KMS-11 (cell line): ENCODE data around the gene CCSER1.

ENCODE experiments used
- H2AFZ ChIP-seq: fragments of 200-600 bp; sonication (generic); 2 replicates; pipeline ENCODE4 v1.6.1; 2016; ENCODE audit warnings: antibody characterized with exemption, mixed run types, low read depth
- H3K27ac ChIP-seq: fragments of 200-600 bp; sonication (generic); 2 replicates; pipeline ENCODE4 v1.6.1; 2016; ENCODE audit warnings: mild to moderate bottlenecking, mixed run types
- H3K27me3 ChIP-seq: fragments of 200-600 bp; sonication (generic); 2 replicates; pipeline ENCODE4 v1.6.1; 2017; ENCODE audit warnings: mild to moderate bottlenecking, low read depth, mixed run types, moderate library complexity; ENCODE audit not compliant: insufficient read depth
- H3K36me3 ChIP-seq: fragments of 200-600 bp; sonication (generic); 2 replicates; pipeline ENCODE4 v1.6.1; 2017; ENCODE audit warnings: mild to moderate bottlenecking, mixed run types; ENCODE audit not compliant: insufficient read depth
- H3K4me1 ChIP-seq: fragments of 200-600 bp; sonication (generic); 2 replicates; pipeline ENCODE4 v1.6.1; 2016; ENCODE audit warnings: mild to moderate bottlenecking, low read depth, mixed run types; ENCODE audit not compliant: poor library complexity, severe bottlenecking
- H3K4me2 ChIP-seq: fragments of 200-600 bp; sonication (generic); 2 replicates; pipeline ENCODE4 v1.7.0; 2016; ENCODE audit warnings: mild to moderate bottlenecking, mixed run types
- H3K4me3 ChIP-seq: fragments of 200-600 bp; sonication (generic); IDR thresholded peaks from 2 replicates; pipeline ENCODE4 v1.6.1; 2017; ENCODE audit warnings: low read depth, low read length, mixed read lengths; ENCODE audit not compliant: insufficient read depth
- H3K79me2 ChIP-seq: fragments of 200-600 bp; sonication (generic); 2 replicates; pipeline ENCODE4 v1.6.1; 2016; ENCODE audit warnings: low read depth, mixed run types; ENCODE audit not compliant: insufficient read depth
- H3K9ac ChIP-seq: fragments of 200-600 bp; sonication (generic); 2 replicates; pipeline ENCODE4 v1.6.1; 2016; ENCODE audit warnings: mild to moderate bottlenecking, mixed run types
- H4K20me1 ChIP-seq: fragments of 200-600 bp; sonication (generic); 2 replicates; pipeline ENCODE4 v1.6.1; 2016; ENCODE audit warnings: mild to moderate bottlenecking, mixed run types; ENCODE audit not compliant: insufficient read depth
- TF ChIP-seq, protein P1 (sequence below): fragments of 200-600 bp; sonication (generic); conservative IDR thresholded peaks from 2 replicates; pipeline ENCODE4 v1.6.1; 2017; ENCODE audit warnings: low read depth, mild to moderate bottlenecking, antibody characterized with exemption, low read length, moderate library complexity, mixed read lengths

Gene CCSER1

DNA sequence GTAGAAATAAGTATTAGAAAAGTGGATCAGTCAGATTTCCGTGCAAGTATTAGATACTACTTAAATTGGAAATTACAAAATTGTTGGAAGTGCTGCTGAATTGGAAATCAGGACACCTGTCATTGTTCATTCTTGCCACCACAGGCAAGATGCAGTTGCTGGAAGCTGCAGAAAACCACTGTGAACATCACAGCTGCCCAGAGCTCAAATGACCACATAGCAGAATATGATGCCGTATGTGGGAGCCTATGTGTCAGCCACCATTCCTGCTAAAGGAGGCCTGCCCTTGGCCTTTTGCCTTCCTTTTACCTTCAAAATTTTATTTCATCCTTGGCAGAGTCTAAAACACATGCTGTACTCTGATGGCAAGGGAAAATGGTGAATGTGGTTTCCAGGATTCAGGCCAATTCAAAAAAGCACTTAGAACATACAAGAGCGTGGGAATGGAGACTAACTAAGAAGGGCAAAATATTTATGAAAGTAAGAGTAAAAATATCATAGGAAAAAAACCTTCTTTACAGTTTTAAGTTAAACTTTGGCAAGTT, 1171.0 kb downstream of the CCSER1 start:
- H3K36me3 ChIP-seq: no peaks in the 10 kb centered on the region
- no peaks in the 10 kb centered on the region for H4K20me1 ChIP-seq
- no peaks in the 10 kb centered on the region for H3K4me1 ChIP-seq
- no peak overlapping the region for H3K4me3 ChIP-seq
- H3K9ac ChIP-seq: no peak overlapping the region
- H3K4me2 ChIP-seq: no peak overlapping the region
- no peak overlapping the region for H3K27ac ChIP-seq
- no peaks in the 10 kb centered on the region for H3K27me3 ChIP-seq
- TF ChIP-seq, protein P1, sequence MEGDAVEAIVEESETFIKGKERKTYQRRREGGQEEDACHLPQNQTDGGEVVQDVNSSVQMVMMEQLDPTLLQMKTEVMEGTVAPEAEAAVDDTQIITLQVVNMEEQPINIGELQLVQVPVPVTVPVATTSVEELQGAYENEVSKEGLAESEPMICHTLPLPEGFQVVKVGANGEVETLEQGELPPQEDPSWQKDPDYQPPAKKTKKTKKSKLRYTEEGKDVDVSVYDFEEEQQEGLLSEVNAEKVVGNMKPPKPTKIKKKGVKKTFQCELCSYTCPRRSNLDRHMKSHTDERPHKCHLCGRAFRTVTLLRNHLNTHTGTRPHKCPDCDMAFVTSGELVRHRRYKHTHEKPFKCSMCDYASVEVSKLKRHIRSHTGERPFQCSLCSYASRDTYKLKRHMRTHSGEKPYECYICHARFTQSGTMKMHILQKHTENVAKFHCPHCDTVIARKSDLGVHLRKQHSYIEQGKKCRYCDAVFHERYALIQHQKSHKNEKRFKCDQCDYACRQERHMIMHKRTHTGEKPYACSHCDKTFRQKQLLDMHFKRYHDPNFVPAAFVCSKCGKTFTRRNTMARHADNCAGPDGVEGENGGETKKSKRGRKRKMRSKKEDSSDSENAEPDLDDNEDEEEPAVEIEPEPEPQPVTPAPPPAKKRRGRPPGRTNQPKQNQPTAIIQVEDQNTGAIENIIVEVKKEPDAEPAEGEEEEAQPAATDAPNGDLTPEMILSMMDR: no peak
- H3K79me2 ChIP-seq: no peaks in the 10 kb centered on the region
- H2AFZ ChIP-seq: no peak overlapping the region

DNA sequence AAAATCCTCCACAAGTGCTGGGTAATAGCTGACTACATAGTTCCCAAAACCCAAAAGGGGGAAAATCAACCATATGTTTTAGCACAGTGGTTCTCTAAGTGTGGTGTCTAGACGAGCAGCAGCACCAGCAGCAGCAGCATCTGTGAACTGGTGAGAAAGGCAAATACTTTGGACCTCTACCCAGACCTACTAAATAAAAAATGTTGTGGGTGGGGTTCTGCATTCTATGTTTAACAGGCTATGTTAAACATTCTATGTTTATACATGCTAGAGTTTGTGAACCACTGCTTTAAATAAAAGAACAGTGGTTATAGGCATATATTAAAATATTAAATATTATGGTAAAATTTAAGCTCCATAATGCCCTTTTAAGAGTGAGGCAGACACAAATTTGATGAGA, 1171.6 kb downstream of the CCSER1 start:
- H4K20me1 ChIP-seq: no peaks in the 10 kb centered on the region
- TF ChIP-seq, protein P1: no peak
- H3K27ac ChIP-seq: no peak overlapping the region
- H3K79me2 ChIP-seq: no peaks in the 10 kb centered on the region
- H3K9ac ChIP-seq: no peak overlapping the region
- H2AFZ ChIP-seq: no peak overlapping the region
- H3K4me2 ChIP-seq: no peak overlapping the region
- no peaks in the 10 kb centered on the region for H3K36me3 ChIP-seq
- no peaks in the 10 kb centered on the region for H3K4me1 ChIP-seq
- H3K27me3 ChIP-seq: no peaks in the 10 kb centered on the region
- no peak overlapping the region for H3K4me3 ChIP-seq

DNA sequence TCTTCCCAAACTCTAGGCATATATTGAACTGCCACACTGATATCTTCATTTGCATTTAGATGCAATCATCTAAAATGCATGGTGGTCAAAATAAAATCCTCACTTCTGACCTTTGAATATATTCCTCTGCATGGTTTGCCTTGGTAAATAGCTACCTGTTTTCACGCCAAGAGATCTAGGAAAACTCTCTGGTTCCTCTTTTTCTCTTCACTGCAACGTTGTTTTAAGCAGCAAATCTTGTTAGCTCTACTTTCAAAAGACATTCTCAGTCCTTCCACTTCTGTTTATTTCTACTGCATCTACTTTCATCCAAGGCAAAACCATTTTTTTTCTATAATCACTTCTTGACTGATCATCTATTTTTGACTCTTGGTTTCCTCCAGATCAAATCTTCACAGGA, 1174.9 kb downstream of the CCSER1 start:
- no peak overlapping the region for H3K27ac ChIP-seq
- H3K79me2 ChIP-seq: no peaks in the 10 kb centered on the region
- no peak overlapping the region for H3K4me2 ChIP-seq
- H2AFZ ChIP-seq: no peak overlapping the region
- no peaks in the 10 kb centered on the region for H4K20me1 ChIP-seq
- H3K4me3 ChIP-seq: no peak overlapping the region
- TF ChIP-seq, protein P1: no peak
- H3K9ac ChIP-seq: no peak overlapping the region
- no peaks in the 10 kb centered on the region for H3K27me3 ChIP-seq
- H3K4me1 ChIP-seq: no peaks in the 10 kb centered on the region
- no peaks in the 10 kb centered on the region for H3K36me3 ChIP-seq

DNA sequence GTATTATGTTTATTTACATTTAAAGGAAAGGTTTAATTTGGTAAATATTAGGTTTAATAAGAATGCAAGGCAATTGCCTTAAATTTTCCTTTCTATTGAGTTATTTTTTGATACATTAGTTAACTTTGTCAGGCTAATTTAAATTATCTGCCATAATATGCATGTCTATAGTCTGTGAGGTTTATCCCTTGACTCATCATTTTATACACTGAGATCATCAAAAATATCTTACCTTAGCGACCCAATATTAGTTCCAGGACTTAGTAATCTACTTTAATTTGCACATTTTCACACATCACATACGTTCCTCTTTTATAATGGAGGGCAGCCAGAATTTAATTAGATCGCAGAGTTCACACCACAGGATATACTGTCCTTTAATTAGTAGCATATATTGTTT, 1177.1 kb downstream of the CCSER1 start:
- H3K79me2 ChIP-seq: no peaks in the 10 kb centered on the region
- no peak overlapping the region for H2AFZ ChIP-seq
- no peaks in the 10 kb centered on the region for H3K36me3 ChIP-seq
- H3K4me3 ChIP-seq: no peak overlapping the region
- no peak overlapping the region for H3K4me2 ChIP-seq
- no peaks in the 10 kb centered on the region for H4K20me1 ChIP-seq
- no peak overlapping the region for H3K27ac ChIP-seq
- no peaks in the 10 kb centered on the region for H3K4me1 ChIP-seq
- TF ChIP-seq, protein P1: no peak
- no peaks in the 10 kb centered on the region for H3K27me3 ChIP-seq
- H3K9ac ChIP-seq: no peak overlapping the region

DNA sequence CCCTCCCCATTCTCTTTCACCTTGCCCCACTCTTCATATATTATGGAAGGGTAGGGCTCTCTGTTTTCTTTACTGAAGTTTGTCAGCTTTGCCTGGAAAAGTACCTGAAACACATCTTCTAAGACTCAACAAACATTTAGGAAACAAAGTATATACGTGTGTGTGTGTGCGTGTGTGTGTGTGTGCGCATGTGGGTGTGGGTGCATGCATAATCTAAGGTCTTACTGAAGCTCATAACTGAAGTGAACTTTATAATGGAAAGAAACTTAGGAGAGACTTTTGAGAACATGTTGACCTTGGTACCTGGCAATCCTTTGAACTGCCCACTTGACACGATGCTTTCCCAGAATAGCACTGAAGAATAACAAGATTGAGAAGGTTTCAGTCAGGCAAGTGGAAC, 1190.2 kb downstream of the CCSER1 start:
- no peak overlapping the region for H2AFZ ChIP-seq
- no peaks in the 10 kb centered on the region for H4K20me1 ChIP-seq
- no peak overlapping the region for H3K4me3 ChIP-seq
- H3K4me1 ChIP-seq: no peaks in the 10 kb centered on the region
- no peaks in the 10 kb centered on the region for H3K36me3 ChIP-seq
- no peak overlapping the region for H3K27ac ChIP-seq
- H3K9ac ChIP-seq: no peak overlapping the region
- no peak overlapping the region for H3K4me2 ChIP-seq
- TF ChIP-seq, protein P1: no peak
- H3K27me3 ChIP-seq: no peaks in the 10 kb centered on the region
- no peaks in the 10 kb centered on the region for H3K79me2 ChIP-seq
